Vagina (tissue), 2 donors: ENCODE results near the gene EPS8L2.

Experiments used
- CTCF ChIP-seq, 3 experiments: fragments of 450-650 bp in 2 of 3; fragments of 200-600 bp in 1 of 3; sonication (generic) in 1 of 3; IDR thresholded peaks; one replicate each; pipeline ENCODE4 v1.5.1; 2017 to 2019; ENCODE audit warnings: antibody characterized with exemption in 3 of 3, mild to moderate bottlenecking in 2 of 3, moderate library complexity in 2 of 3
- POLR2A ChIP-seq, 2 donors: fragments of 450-650 bp; IDR thresholded peaks; one replicate each; pipeline ENCODE4 v1.6.1; 2017; ENCODE audit warnings: antibody characterized with exemption in 2 of 2, mild to moderate bottlenecking in 2 of 2, moderate library complexity in 2 of 2

- TF ChIP-seq POLR2A (IDR thresholded peaks at IDR 0.05) (no peak), CTCF (IDR thresholded peaks at IDR 0.05) (no peak)
Measured at GRCh38 chr11:686451-687243, 19.4 kb upstream of the EPS8L2 start.
